ENCODE measurements around the gene VAV1. TPM values are rescaled to one million over a fixed set of nuclear protein-coding genes. Genes with fewer than 3 reads are reported as not detected.

Gene VAV1
- total and polyA plus RNA-seq, 2 of the 8 experiments (the other 6 are each of a cell fraction or from before 2014, with no cell fraction given), result 0.21 to 0.22 TPM

DNA sequence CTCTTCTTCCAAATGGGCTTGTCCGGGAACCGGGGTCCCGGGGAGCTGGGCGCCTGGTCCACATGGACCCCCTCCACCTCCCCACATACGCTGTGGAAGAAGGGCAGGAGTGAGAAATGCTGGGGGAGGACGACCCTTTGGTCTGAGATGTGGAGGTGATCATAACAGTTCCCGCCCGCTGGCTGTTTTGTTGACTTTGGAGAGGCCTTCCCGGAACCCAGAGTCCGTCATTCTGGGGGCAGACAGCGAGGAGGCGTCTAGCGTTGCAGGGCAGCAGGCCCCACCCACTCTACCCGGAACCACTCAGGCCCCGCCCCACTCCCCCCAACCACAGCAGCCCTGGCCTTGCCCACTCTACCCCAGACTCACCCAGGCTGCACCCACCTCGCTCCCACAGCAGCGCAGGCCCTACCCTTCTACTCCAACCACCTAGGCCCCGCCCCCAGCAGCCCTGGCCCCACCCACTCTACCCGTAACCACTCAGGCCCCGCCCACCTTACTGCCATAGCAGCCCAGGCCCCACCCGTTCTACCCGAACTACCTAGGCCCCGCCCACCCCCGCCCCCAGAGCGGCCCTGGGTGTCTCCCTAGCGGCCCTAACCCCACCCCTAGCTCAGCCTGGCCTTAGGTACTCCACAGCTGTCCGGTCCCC is 42.2 kb upstream of the VAV1 start:
- Histone ChIP-seq H3K4me1 (replicated peaks in 1 of 4; ENCODE audit: control insufficient read depth in 3 of 4, insufficient read depth in 4 of 4, low read length in 3 of 4) (peaks cover 0 to 15% (median 9%) of the 10 kb centered on the region in 4 experiments; a peak in 6 of 7 replicates), H4K8ac (ENCODE audit: extremely low read depth, insufficient read depth, low read length) (no peak overlapping the region), H3K27me3 (replicated peaks in 1 of 4; ENCODE audit: control insufficient read depth in 3 of 4, extremely low read depth in 1 of 4, insufficient read depth in 3 of 4, low read length in 3 of 4) (no peaks in the 10 kb centered on the region), H3K18ac (ENCODE audit: extremely low read depth, low read length) (no peak overlapping the region), H4K5ac (ENCODE audit: insufficient read length, low read depth, low read length) (peak overlapping the region; percentile 64), H3K79me2 (ENCODE audit: control insufficient read depth in 1 of 2, insufficient read depth in 2 of 2, low read length in 2 of 2) (no peaks in the 10 kb centered on the region), H3K4me2 (ENCODE audit: insufficient read depth in 1 of 2, low read depth in 2 of 2, low read length in 2 of 2) (peak overlapping the region; percentile 26 to 50), H3K36me3 (ENCODE audit: control insufficient read depth in 2 of 4, insufficient read depth in 4 of 4, low read length in 3 of 4) (peaks cover 0 to 5% (median 0%) of the 10 kb centered on the region in 4 experiments; a peak in 1 of 8 replicates), H3K56ac (replicated peaks; ENCODE audit: insufficient read length, low read depth, low read length) (no peak overlapping the region), H3K9me3 (ENCODE audit: insufficient read depth in 2 of 2, low read depth in 1 of 2, low read length in 1 of 2) (no peaks in the 10 kb centered on the region), H3K79me1 (ENCODE audit: low read depth, low read length) (no peaks in the 10 kb centered on the region; the same call in 1 of the 2 replicates), H3K4ac (replicated peaks; ENCODE audit: insufficient read length, low read depth, low read length) (no peak overlapping the region), H3K9ac (replicated peaks in 1 of 4; ENCODE audit: extremely low read depth in 1 of 4, low read depth in 3 of 4, low read length in 3 of 4) (no peak overlapping the region), H3K14ac (ENCODE audit: insufficient read length) (no peak overlapping the region), H4K91ac (replicated peaks; ENCODE audit: insufficient read length, low read length) (no peak overlapping the region), H2BK12ac (ENCODE audit: low read depth, low read length) (no peak overlapping the region), H2BK20ac (ENCODE audit: low read length) (no peak overlapping the region), H3K23ac (ENCODE audit: insufficient read length) (no peak overlapping the region), H3K4me3 (ENCODE audit: extremely low read depth in 1 of 4, insufficient read depth in 2 of 4, low read depth in 3 of 4, low read length in 4 of 4) (peak overlapping the region; percentile 13 to 41 (median 28); a peak in 4 of 8 replicates), H3K27ac (ENCODE audit: low read depth, low read length) (no peak overlapping the region), H2BK5ac (ENCODE audit: low read depth, low read length) (no peak overlapping the region), H2AFZ (ENCODE audit: low read length) (no peak overlapping the region), H2BK15ac (ENCODE audit: low read length) (no peak overlapping the region), H3K23me2 (ENCODE audit: low read depth, low read length) (no peaks in the 10 kb centered on the region), H2BK120ac (replicated peaks; ENCODE audit: low read depth, low read length) (no peak overlapping the region), H4K20me1 (replicated peaks in 1 of 2; ENCODE audit: control insufficient read depth in 1 of 2, insufficient read depth in 2 of 2, low read length in 2 of 2) (peaks cover 0 to 8% of the 10 kb centered on the region in 2 experiments), H2AK5ac (ENCODE audit: low read depth, low read length) (no peak overlapping the region)
- 73% methylated on average over 8 of the region's 27 CpGs; no CpG with 5 or more reads in 1 of the 2 experiments for WGBS, 2 experiments (ENCODE audit: extremely low coverage in 1 of 2, insufficient coverage in 1 of 2, insufficient read length in 1 of 2, insufficient replicate concordance in 2 of 2, low coverage in 1 of 2, low lambda C conversion rate in 2 of 2, missing lambda C conversion rate in 1 of 2)
- CTCF ChIA-PET (ENCODE audit: partially characterized antibody), result interaction anchor here (0.6 to 2.3 kb wide), 4 partner anchors 14 to 225 kb away, joined by 3 to 6 read pairs (median 4); no protein-coding TSS in a partner anchor
- FAIRE-seq (no peak), DNase-seq (ENCODE audit: low read depth in 1 of 2, low spot score in 2 of 2) (peak; percentile 82 to 91)
- POLR2A ChIA-PET (ENCODE audit: partially characterized antibody), result interaction anchor here (1.3 to 3.2 kb wide), 3 partner anchors 10 to 24 kb away, joined by 3 to 14 read pairs (median 4); no protein-coding TSS in a partner anchor
- no peak for TF ChIP-seq CHD1 (IDR thresholded peaks at IDR 0.05; ENCODE audit: low read depth, low read length)
- TF ChIP-seq CBX5 (IDR thresholded peaks at IDR 0.05; ENCODE audit: low read depth, low read length), result no peak
- no peak for TF ChIP-seq SIX5 (IDR thresholded peaks at IDR 0.05; ENCODE audit: low read depth, low read length)
- TF ChIP-seq PHF8 (conservative IDR thresholded peaks at IDR 0.05; ENCODE audit: low read depth, low read length), result no peak
- TF ChIP-seq MAFK (IDR thresholded peaks at IDR 0.05; ENCODE audit: low read depth, low read length), result no peak
- TF ChIP-seq RBBP5 (IDR thresholded peaks at IDR 0.05; ENCODE audit: borderline replicate concordance, low read depth, low read length), result no peak
- no peak for TF ChIP-seq FOSL1 (IDR thresholded peaks at IDR 0.05; ENCODE audit: insufficient read depth, low read depth, low read length)
- TF ChIP-seq SP2 (IDR thresholded peaks at IDR 0.05; ENCODE audit: low read length), result no peak
- TF ChIP-seq CBX8 (IDR thresholded peaks at IDR 0.05; ENCODE audit: borderline replicate concordance, low read depth, low read length), result no peak
- TF ChIP-seq KDM4A (IDR thresholded peaks at IDR 0.05; ENCODE audit: low read depth, low read length, severe bottlenecking), result no peak
- TF ChIP-seq, protein P1, sequence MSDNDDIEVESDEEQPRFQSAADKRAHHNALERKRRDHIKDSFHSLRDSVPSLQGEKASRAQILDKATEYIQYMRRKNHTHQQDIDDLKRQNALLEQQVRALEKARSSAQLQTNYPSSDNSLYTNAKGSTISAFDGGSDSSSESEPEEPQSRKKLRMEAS (IDR thresholded peaks at IDR 0.05), result no peak

Data from H1 (cell line).